D721Med (cell line): Measurements from ENCODE around the gene DLG4.

Experiments
- DNase-seq: peaks from one replicate; pipeline ENCODE4 v3.0.0; 2011; ENCODE audit warnings: low spot score; ENCODE audit not compliant: insufficient read length
- FAIRE-seq: peaks from 2 replicates; lab custom pipeline; 2011; peaks lifted over from hg19 to GRCh38; lab: Jason Lieb, UNC
- TF ChIP-seq, protein P1 (sequence below): IDR thresholded peaks from 2 replicates; pipeline ENCODE4 v1.5.1; 2012; ENCODE audit warnings: mild to moderate bottlenecking, control low read depth; ENCODE audit not compliant: insufficient read depth; ENCODE audit errors: missing control alignments

The DLG4 gene

DNA sequence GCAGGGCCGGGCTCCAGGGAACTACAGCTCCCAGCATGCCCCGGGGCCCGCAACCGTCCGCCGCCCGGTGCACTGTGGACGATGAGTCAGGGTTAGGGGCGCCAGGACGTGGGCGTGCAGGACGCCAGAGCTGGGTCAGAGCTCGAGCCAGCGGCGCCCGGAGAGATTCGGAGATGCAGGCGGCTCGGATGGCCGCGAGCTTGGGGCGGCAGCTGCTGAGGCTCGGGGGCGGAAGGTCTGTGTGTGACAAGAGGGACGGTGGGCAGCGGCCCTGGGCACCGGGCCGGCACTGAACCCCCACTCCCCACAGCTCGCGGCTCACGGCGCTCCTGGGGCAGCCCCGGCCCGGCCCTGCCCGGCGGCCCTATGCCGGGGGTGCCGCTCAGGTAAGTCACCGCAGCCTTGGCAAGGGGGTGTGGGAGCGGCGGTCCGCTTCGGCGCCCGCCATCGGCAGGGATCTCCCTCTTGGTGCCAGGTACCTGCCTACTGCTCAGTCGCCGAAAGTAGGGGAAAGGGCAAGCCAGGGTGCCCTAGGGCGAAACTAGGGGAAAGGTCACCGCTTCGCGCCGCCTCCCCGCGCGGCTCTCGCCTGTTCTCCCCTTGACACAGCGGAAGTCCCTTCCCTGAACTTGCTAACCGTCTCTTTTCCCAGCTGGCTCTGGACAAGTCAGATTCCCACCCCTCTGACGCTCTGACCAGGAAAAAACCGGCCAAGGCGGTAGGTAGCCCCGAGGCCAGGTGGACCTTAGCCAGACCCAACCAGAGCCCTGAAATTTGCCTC lies at the start of gene DLG4, which contains the start of gene ACADVL:
Gene DLG4, minus strand, starts transcription at position 25 of the 781 bp plus-strand sequence.
Gene ACADVL, plus strand, starts transcription at position 127 of the 781 bp plus-strand sequence. Its CDS starts 47 bp downstream, at position 174.
- DNase-seq (peak; percentile 84), FAIRE-seq (no peak)
- TF ChIP-seq, protein P1, sequence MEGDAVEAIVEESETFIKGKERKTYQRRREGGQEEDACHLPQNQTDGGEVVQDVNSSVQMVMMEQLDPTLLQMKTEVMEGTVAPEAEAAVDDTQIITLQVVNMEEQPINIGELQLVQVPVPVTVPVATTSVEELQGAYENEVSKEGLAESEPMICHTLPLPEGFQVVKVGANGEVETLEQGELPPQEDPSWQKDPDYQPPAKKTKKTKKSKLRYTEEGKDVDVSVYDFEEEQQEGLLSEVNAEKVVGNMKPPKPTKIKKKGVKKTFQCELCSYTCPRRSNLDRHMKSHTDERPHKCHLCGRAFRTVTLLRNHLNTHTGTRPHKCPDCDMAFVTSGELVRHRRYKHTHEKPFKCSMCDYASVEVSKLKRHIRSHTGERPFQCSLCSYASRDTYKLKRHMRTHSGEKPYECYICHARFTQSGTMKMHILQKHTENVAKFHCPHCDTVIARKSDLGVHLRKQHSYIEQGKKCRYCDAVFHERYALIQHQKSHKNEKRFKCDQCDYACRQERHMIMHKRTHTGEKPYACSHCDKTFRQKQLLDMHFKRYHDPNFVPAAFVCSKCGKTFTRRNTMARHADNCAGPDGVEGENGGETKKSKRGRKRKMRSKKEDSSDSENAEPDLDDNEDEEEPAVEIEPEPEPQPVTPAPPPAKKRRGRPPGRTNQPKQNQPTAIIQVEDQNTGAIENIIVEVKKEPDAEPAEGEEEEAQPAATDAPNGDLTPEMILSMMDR: no peak

DNA sequence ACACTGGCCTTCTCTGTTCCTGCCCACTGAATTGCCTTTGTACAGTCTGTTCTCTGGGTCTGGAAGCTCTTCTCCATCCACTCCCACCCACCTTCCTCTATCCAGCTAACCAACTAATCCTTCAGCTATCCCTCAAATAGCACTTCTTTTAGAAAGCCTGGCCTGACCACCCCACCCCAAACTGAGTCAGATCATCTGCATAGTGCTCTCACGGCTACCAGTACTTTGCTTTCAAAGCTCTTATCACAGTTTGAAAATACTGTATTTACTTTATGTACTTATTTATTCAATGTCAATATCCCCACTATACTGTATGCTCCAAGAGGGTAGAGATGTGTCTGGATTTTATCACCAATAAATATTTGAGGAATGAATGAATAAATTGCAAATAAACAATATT lies 47.1 kb upstream of the DLG4 start:
- TF ChIP-seq, protein P1: no peak
- FAIRE-seq (no peak), DNase-seq (no peak)

- FAIRE-seq: no peak
- TF ChIP-seq, protein P1: no peak
- no peak for DNase-seq
These were observed 44.1 kb upstream of the DLG4 start for GRCh38 chr17:7263801-7264078.

DNA sequence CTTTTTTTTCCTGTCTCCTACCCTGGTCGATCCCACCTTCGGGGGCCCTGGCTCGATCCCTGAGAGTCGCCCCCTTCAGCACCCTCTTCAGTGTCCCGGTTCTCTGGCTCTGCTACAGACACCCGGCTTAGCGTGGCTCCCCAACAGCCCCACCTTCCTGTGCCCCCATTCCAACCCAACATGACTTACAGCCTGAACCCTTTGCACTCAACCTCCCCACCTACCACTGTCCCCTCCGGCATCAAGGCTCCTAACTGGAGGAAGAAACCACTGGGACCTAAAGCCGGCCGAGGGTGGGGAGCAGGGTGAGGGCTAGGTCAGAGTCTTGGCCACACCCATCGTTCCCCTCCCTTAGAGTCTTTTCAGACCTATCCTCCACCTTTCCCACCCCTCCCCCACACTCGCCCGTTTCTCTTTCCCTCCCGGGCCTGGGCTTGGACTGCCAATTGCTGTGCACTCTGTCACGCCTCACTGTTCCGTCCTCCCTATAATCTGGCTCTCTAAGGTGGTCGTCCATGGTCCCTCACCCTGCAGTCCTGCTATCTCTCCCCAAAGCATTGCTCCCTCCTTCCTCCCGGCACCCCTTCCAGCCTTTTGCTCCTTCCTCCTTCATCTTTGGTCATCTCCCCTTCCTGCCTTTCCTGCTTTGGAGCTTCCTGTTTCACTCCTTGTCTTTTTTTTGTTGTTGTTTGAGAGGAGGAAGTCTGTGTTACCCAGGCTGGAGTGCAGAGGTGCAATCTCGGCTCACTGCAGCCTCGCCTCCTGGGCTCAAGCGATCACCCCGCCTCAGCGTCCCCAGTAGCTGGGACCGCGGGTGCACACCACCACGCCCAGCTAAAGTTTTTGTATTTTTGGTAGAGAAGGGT lies 43.5 kb upstream of the DLG4 start:
- TF ChIP-seq, protein P1: no peak
- no peak for DNase-seq
- FAIRE-seq: no peak

DNA sequence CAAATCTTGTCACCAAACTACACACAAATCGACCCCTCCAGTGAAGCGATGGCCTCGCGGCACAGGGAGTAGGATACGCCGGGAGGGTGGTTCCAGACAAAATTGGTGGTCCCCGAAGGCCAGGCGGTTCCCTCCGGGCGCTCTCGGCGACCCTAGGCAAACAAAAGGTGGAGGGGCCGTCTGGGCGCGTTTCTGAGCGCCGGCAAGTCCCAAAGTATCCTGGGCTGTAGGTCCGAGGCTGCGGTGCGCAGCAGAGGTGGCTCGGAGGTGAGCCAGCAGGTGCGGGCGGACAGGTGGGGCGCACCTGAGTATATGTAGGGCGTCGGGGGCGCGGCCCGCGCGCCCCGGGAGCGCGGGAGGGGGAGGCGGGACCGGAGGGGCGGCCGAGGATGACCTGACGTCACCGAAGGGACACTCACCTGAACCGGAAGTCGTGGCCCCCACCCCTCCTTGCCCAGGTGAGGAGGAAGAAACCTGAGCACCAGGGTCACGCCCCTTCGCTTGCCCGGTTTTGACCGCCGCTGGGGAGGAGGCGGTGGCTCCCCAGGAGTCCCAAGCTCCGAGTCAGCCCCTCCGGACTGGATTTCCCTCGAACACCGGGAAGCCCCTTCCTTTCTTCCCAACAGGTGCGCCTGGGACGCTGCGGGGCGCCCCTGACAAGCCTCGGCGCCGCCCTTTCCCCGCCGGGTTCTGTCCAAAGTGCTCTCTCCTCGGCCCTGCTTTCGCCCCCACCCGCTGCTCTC lies 42.7 kb upstream of the DLG4 start, which contains the start of gene CLDN7:
Gene CLDN7, minus strand, starts transcription at position 287 of the 743 bp plus-strand sequence. CDS start 435 bp downstream, outside the sequence.
- TF ChIP-seq, protein P1: no peak
- FAIRE-seq: no peak

GRCh38 chr17:7261379-7262191 lies 41.9 kb upstream of the DLG4 start:
- TF ChIP-seq, protein P1: no peak
- no peak for DNase-seq
- no peak for FAIRE-seq

More for the DNA sequence above, 42.7 kb upstream of the DLG4 start, which contains the start of gene CLDN7:
- no peak for DNase-seq
